Glutamatergic neuron (in vitro differentiated cells): ENCODE results near the gene MRPL33. TPM values are rescaled to one million over a fixed set of nuclear protein-coding genes. Genes with fewer than 3 reads are reported as not detected.

Source experiments
- DNase-seq: peaks from one replicate; pipeline ENCODE4 v3.0.0; 2022
- H3K27ac Mint-ChIP-seq: one replicate; pipeline ENCODE4 v1.8.0; 2020; ENCODE audit warnings: mild to moderate bottlenecking, mixed read lengths, inconsistent platforms; ENCODE audit not compliant: unreplicated experiment
- H3K27me3 Mint-ChIP-seq: one replicate; pipeline ENCODE4 v1.8.0; 2020; ENCODE audit warnings: mild to moderate bottlenecking, moderate library complexity, mixed read lengths, inconsistent platforms; ENCODE audit not compliant: unreplicated experiment
- H3K36me3 Mint-ChIP-seq: one replicate; pipeline ENCODE4 v1.8.0; 2020; ENCODE audit warnings: mild to moderate bottlenecking, mixed read lengths, inconsistent platforms; ENCODE audit not compliant: unreplicated experiment
- H3K4me1 Mint-ChIP-seq: one replicate; pipeline ENCODE4 v1.8.0; 2020; ENCODE audit warnings: mild to moderate bottlenecking, low read depth, mixed read lengths, inconsistent platforms; ENCODE audit not compliant: unreplicated experiment
- H3K4me3 Mint-ChIP-seq: one replicate; pipeline ENCODE4 v1.8.0; 2020; ENCODE audit warnings: mild to moderate bottlenecking, mixed read lengths, inconsistent platforms; ENCODE audit not compliant: unreplicated experiment
- H3K9me3 Mint-ChIP-seq: one replicate; pipeline ENCODE4 v1.8.0; 2020; ENCODE audit warnings: mild to moderate bottlenecking, moderate library complexity, mixed read lengths, inconsistent platforms; ENCODE audit not compliant: unreplicated experiment
- total RNA-seq: library from RNA; stranded (reverse); fragmentation: NEBNext Ultra II Directional; extraction: Animal tissue kit (Norgen Biotek cat#: 25700); gene quantifications from one replicate; pipeline ENCODE4 v1.2.1, GENCODE V29; 2021; ENCODE audit not compliant: unreplicated experiment
- TF ChIP-seq, protein P1 (sequence below): fragments of 200-600 bp; sonication (generic); IDR thresholded peaks from one replicate; pipeline ENCODE4 v1.5.0; 2021; ENCODE audit not compliant: partially characterized antibody, unreplicated experiment

MRPL33 gene
- total RNA-seq, 1 donor from 2014 or later: 54.2 TPM

DNA sequence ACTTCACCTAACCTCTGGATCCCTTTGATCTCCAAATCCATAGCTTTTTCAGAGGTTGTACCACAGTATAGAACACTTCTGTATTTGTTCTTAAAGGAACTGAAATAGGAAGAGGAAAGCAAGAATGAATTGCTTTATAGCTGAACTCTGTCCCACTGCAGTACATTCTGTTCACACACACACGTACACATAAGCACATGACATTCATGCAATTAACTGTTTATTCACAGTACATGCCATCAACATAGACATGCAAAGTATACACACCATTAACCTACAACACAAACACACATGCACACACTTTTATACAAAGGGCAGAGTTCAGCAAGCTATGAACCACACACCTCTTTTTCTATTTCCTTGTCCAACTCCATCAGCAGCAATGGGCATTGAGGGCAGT lies 43.2 kb downstream of the MRPL33 start:
- Mint-ChIP-seq H3K9me3 (no peaks in the 10 kb centered on the region), H3K27ac (no peak overlapping the region), H3K27me3 (peaks cover 4% of the 10 kb centered on the region), H3K4me3 (no peak overlapping the region), H3K36me3 (no peaks in the 10 kb centered on the region), H3K4me1 (peaks cover 9% of the 10 kb centered on the region)
- TF ChIP-seq, protein P1, sequence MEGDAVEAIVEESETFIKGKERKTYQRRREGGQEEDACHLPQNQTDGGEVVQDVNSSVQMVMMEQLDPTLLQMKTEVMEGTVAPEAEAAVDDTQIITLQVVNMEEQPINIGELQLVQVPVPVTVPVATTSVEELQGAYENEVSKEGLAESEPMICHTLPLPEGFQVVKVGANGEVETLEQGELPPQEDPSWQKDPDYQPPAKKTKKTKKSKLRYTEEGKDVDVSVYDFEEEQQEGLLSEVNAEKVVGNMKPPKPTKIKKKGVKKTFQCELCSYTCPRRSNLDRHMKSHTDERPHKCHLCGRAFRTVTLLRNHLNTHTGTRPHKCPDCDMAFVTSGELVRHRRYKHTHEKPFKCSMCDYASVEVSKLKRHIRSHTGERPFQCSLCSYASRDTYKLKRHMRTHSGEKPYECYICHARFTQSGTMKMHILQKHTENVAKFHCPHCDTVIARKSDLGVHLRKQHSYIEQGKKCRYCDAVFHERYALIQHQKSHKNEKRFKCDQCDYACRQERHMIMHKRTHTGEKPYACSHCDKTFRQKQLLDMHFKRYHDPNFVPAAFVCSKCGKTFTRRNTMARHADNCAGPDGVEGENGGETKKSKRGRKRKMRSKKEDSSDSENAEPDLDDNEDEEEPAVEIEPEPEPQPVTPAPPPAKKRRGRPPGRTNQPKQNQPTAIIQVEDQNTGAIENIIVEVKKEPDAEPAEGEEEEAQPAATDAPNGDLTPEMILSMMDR: no peak
- DNase-seq: no peak

DNA sequence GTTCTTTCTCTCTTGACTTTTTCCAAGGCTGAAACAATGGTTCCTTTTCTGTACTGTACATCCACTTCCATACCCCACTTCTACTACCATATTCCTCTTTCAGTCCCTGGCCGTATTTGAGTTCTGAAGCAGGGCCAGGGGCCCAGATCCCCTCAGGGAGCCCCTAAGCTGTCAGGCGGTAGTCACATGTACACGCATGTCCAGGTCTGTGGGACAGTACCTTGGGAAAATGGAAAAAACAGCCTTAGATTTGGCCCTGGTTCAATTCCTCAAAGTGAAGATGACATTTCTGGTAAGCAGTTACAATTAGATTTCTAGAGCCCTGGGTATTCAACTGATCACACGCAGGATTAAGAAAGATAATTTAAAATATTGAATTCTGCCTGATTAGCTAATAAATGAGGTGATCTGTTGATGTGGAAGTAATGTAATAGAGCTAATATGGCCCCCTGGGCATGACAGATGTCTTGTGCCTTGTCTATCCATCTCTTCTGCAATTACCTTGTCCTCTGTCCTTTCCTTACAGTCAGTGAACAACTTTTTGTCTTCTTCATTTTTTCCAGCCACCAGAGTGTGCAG lies 44.4 kb downstream of the MRPL33 start:
- TF ChIP-seq, protein P1: no peak
- Mint-ChIP-seq H3K36me3 (no peaks in the 10 kb centered on the region), H3K4me3 (peak overlapping the region; percentile 7), H3K27ac (peak overlapping the region; percentile 16), H3K27me3 (peaks cover 3% of the 10 kb centered on the region), H3K9me3 (no peaks in the 10 kb centered on the region), H3K4me1 (peaks cover 6% of the 10 kb centered on the region)
- DNase-seq: no peak

DNA sequence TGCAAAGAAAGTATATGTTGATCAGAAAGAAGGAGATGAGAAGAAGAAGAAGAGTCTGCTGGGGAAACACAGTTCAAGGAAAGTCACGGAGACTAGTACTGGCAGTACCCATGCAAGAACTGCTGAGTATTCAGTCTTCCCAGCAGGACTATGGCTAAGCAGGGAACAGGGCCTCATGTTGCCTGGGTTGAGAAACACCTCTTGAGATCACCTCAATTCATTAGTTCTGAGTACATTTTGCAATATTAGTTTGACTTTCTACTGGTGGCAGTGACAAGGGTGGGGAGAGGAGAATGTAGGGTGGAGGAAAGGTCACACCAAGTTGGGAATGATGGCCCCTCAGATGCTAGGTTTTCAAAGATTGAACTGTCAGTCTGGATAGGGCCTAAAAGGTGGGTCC lies 50.5 kb downstream of the MRPL33 start:
- no peak overlapping the region for H3K27ac Mint-ChIP-seq
- H3K4me3 Mint-ChIP-seq: no peak overlapping the region
- TF ChIP-seq, protein P1: no peak
- peaks cover 1% of the 10 kb centered on the region for H3K27me3 Mint-ChIP-seq
- H3K9me3 Mint-ChIP-seq: no peaks in the 10 kb centered on the region
- DNase-seq: no peak
- H3K36me3 Mint-ChIP-seq: peaks cover 11% of the 10 kb centered on the region
- no peaks in the 10 kb centered on the region for H3K4me1 Mint-ChIP-seq

DNA sequence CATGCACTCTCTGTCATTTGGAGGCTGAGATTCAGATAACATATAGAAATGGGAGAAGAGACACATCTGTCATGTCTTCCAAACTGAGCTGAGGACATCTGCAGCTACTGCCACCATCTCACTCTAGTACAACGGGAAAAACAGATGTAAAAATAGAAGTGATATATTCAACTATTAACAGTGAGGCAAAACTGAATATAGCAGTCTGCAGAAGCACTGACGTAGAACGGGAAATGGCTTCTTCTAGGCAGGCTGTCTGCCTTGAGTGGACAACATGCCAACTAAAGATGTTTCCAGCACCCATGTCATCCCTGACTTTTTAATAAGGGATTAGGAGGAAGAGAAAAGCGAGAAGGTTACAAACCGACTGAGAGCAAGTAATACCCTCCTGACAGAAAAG lies 51.6 kb downstream of the MRPL33 start:
- H3K27me3 Mint-ChIP-seq: peaks cover 1% of the 10 kb centered on the region
- no peak overlapping the region for H3K27ac Mint-ChIP-seq
- no peaks in the 10 kb centered on the region for H3K9me3 Mint-ChIP-seq
- TF ChIP-seq, protein P1: no peak
- no peaks in the 10 kb centered on the region for H3K4me1 Mint-ChIP-seq
- peaks cover 11% of the 10 kb centered on the region for H3K36me3 Mint-ChIP-seq
- DNase-seq: no peak
- H3K4me3 Mint-ChIP-seq: no peak overlapping the region

DNA sequence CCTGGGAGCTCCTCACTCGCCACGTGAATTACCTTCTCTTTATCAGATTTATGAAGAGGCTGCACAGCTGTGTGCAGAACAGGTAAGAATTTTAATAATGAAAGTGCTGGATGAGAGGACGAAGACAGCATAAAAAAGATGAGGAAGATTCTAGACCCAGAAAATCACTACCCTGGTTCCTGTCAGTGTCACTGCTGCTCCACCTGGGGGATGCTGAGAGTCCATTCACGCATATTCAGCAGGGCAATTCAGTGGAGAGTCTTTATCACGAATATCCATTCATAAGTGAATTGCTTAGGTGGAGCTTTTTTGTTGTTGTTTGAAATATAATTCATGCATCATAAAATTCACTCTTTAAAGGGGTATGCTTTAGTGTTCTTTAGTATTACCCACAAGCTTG lies 52.0 kb downstream of the MRPL33 start:
- H3K4me3 Mint-ChIP-seq: no peak overlapping the region
- no peaks in the 10 kb centered on the region for H3K9me3 Mint-ChIP-seq
- H3K36me3 Mint-ChIP-seq: peaks cover 11% of the 10 kb centered on the region
- no peaks in the 10 kb centered on the region for H3K27me3 Mint-ChIP-seq
- H3K27ac Mint-ChIP-seq: no peak overlapping the region
- DNase-seq: no peak
- no peaks in the 10 kb centered on the region for H3K4me1 Mint-ChIP-seq
- TF ChIP-seq, protein P1: no peak
